DMS79 treated with DMSO at 0.1 percent for 48 hours (cell line): ENCODE measurements around the gene PHAX.
"Not testable (repeated sequence)": the region's sequence is repeated elsewhere in the genome, so short reads cannot be mapped to it uniquely, and the experiment has no call there.

Experiments
- DNase-seq: peaks from one replicate; lab custom pipeline; 2025; lab: John Stamatoyannopoulos, UW

Gene PHAX

GRCh38 chr5:126603402-126603991 lies 2.8 kb downstream of the PHAX start:
- no peak for DNase-seq

- no peak for DNase-seq
Measured at GRCh38 chr5:126605525-126605924, 4.8 kb downstream of the PHAX start.

- DNase-seq: no peak
Measured at GRCh38 chr5:126610160-126610559, 9.4 kb downstream of the PHAX start.

GRCh38 chr5:126610616-126611015 lies 9.9 kb downstream of the PHAX start:
- DNase-seq: no peak

GRCh38 chr5:126613941-126614592 lies 13.3 kb downstream of the PHAX start:
- no peak for DNase-seq

- DNase-seq: no peak
Measured at GRCh38 chr5:126615286-126615685, 14.5 kb downstream of the PHAX start.

GRCh38 chr5:126617603-126618002 lies 16.9 kb downstream of the PHAX start:
- DNase-seq: not testable (repeated sequence)

GRCh38 chr5:126619781-126620180 lies 19.0 kb downstream of the PHAX start:
- no peak for DNase-seq

GRCh38 chr5:126624534-126624933 lies 23.8 kb downstream of the PHAX start:
- DNase-seq: no peak

- no peak for DNase-seq
Measured at GRCh38 chr5:126628102-126628501, 27.4 kb downstream of the PHAX start.

- no peak for DNase-seq
Measured at GRCh38 chr5:126631920-126632319, 31.2 kb downstream of the PHAX start.

- DNase-seq: no peak
Measured at GRCh38 chr5:126633552-126633951, 32.8 kb downstream of the PHAX start.

- no peak for DNase-seq
Measured at GRCh38 chr5:126635585-126635984, 34.8 kb downstream of the PHAX start.

- no peak for DNase-seq
Measured at GRCh38 chr5:126636956-126637355, 36.2 kb downstream of the PHAX start.

GRCh38 chr5:126640866-126641265 lies 40.1 kb downstream of the PHAX start:
- DNase-seq: no peak

GRCh38 chr5:126641387-126641786 lies 40.6 kb downstream of the PHAX start:
- no peak for DNase-seq

GRCh38 chr5:126645132-126645531 lies 44.4 kb downstream of the PHAX start:
- no peak for DNase-seq

GRCh38 chr5:126647071-126647470 lies 46.3 kb downstream of the PHAX start:
- DNase-seq: no peak

GRCh38 chr5:126648471-126648870 lies 47.7 kb downstream of the PHAX start:
- DNase-seq: no peak

- DNase-seq: not testable (repeated sequence)
Measured at GRCh38 chr5:126649057-126649456, 48.3 kb downstream of the PHAX start.

GRCh38 chr5:126649709-126650108 lies 49.0 kb downstream of the PHAX start:
- DNase-seq: not testable (repeated sequence)

- no peak for DNase-seq
Measured at GRCh38 chr5:126650463-126650862, 49.7 kb downstream of the PHAX start.

GRCh38 chr5:126651013-126651577 lies 50.3 kb downstream of the PHAX start:
- DNase-seq: no peak
